ENCODE data around the gene OR52K1. TPM values are rescaled to one million over a fixed set of nuclear protein-coding genes. Genes with fewer than 3 reads are reported as not detected.
"Not testable (repeated sequence)": the region's sequence is repeated elsewhere in the genome, so short reads cannot be mapped to it uniquely, and the experiment has no call there.

OR52K1 gene
- total and polyA plus RNA-seq, 2 donors (not counting 1 experiment from before 2014, with no cell fraction given): not detected

GRCh38 chr11:4481240-4481582 is 1.2 kb upstream of the OR52K1 start:
- Histone ChIP-seq H3K27ac (ENCODE audit: insufficient read depth, low read length) (no peak overlapping the region), H2AFZ (ENCODE audit: low read length) (no peak overlapping the region), H4K20me1 (ENCODE audit: control insufficient read depth, extremely low read depth, insufficient read depth, low read length) (no peaks in the 10 kb centered on the region), H3K9me3 (ENCODE audit: control insufficient read depth, insufficient read depth, low read depth, low read length) (no peaks in the 10 kb centered on the region), H3K4me1 (ENCODE audit: control insufficient read depth, extremely low read depth, insufficient read depth, low read length) (no peaks in the 10 kb centered on the region), H3K36me3 (ENCODE audit: control insufficient read depth, insufficient read depth, low read length) (no peaks in the 10 kb centered on the region), H3K79me2 (ENCODE audit: control insufficient read depth, insufficient read depth, low read length) (no peaks in the 10 kb centered on the region), H3K4me2 (ENCODE audit: extremely low read depth, insufficient read depth, low read length) (no peak overlapping the region), H3K27me3 (ENCODE audit: control insufficient read depth, insufficient read depth, low read length) (no peaks in the 10 kb centered on the region), H3K4me3 (replicated peaks in 1 of 4; ENCODE audit: control extremely low read depth in 1 of 4, insufficient read depth in 1 of 4, low read depth in 3 of 4, low read length in 4 of 4) (no peak overlapping the region), H3K9ac (ENCODE audit: insufficient read depth, low read length) (no peak overlapping the region)
- DNase-seq (ENCODE audit: low read depth in 2 of 2): no peak
- TF ChIP-seq EZH2 (IDR thresholded peaks at IDR 0.05; ENCODE audit: low read length, missing control alignments): no peak

- Histone ChIP-seq H3K27me3 (ENCODE audit: control insufficient read depth, insufficient read depth, low read length) (no peaks in the 10 kb centered on the region), H2AFZ (ENCODE audit: low read length) (no peak overlapping the region), H3K36me3 (ENCODE audit: control insufficient read depth, insufficient read depth, low read length) (no peaks in the 10 kb centered on the region), H3K4me1 (ENCODE audit: control insufficient read depth, extremely low read depth, insufficient read depth, low read length) (no peaks in the 10 kb centered on the region), H3K9me3 (ENCODE audit: control insufficient read depth, insufficient read depth, low read depth, low read length) (no peaks in the 10 kb centered on the region), H3K79me2 (ENCODE audit: control insufficient read depth, insufficient read depth, low read length) (no peaks in the 10 kb centered on the region), H4K20me1 (ENCODE audit: control insufficient read depth, extremely low read depth, insufficient read depth, low read length) (no peaks in the 10 kb centered on the region), H3K4me2 (ENCODE audit: extremely low read depth, insufficient read depth, low read length) (no peak overlapping the region), H3K9ac (ENCODE audit: insufficient read depth, low read length) (no peak overlapping the region), H3K27ac (ENCODE audit: insufficient read depth, low read length) (no peak overlapping the region), H3K4me3 (replicated peaks in 1 of 4; ENCODE audit: control extremely low read depth in 1 of 4, insufficient read depth in 1 of 4, low read depth in 3 of 4, low read length in 4 of 4) (no peak overlapping the region)
- no peak for DNase-seq (ENCODE audit: low read depth in 2 of 2)
- TF ChIP-seq CTCF (conservative IDR thresholded peaks at IDR 0.05 in 1 of 2, IDR thresholded peaks at IDR 0.05 in 1 of 2; ENCODE audit: low read depth in 1 of 2, low read length in 2 of 2): no peak
- TF ChIP-seq EZH2 (IDR thresholded peaks at IDR 0.05; ENCODE audit: low read length, missing control alignments): no peak
Observed at GRCh38 chr11:4484310-4484709, 1.9 kb downstream of the OR52K1 start.

- not testable (repeated sequence) for H3K4me3 ChIP-seq (replicated peaks in 1 of 4; ENCODE audit: control extremely low read depth in 1 of 4, insufficient read depth in 1 of 4, low read depth in 3 of 4, low read length in 4 of 4); H3K27ac ChIP-seq (ENCODE audit: insufficient read depth, low read length); DNase-seq (ENCODE audit: low read depth in 2 of 2); H2AFZ ChIP-seq (ENCODE audit: low read length); H3K4me1 ChIP-seq (ENCODE audit: control insufficient read depth, extremely low read depth, insufficient read depth, low read length); H3K36me3 ChIP-seq (ENCODE audit: control insufficient read depth, insufficient read depth, low read length); H3K79me2 ChIP-seq (ENCODE audit: control insufficient read depth, insufficient read depth, low read length); H3K9ac ChIP-seq (ENCODE audit: insufficient read depth, low read length); H3K9me3 ChIP-seq (ENCODE audit: control insufficient read depth, insufficient read depth, low read depth, low read length); H4K20me1 ChIP-seq (ENCODE audit: control insufficient read depth, extremely low read depth, insufficient read depth, low read length); H3K4me2 ChIP-seq (ENCODE audit: extremely low read depth, insufficient read depth, low read length); H3K27me3 ChIP-seq (ENCODE audit: control insufficient read depth, insufficient read depth, low read length)
Observed at GRCh38 chr11:4491405-4491804, 9.0 kb downstream of the OR52K1 start.

- Histone ChIP-seq H4K20me1 (ENCODE audit: control insufficient read depth, extremely low read depth, insufficient read depth, low read length) (no peaks in the 10 kb centered on the region), H3K4me1 (ENCODE audit: control insufficient read depth, extremely low read depth, insufficient read depth, low read length) (no peaks in the 10 kb centered on the region), H3K79me2 (ENCODE audit: control insufficient read depth, insufficient read depth, low read length) (no peaks in the 10 kb centered on the region), H3K4me2 (ENCODE audit: extremely low read depth, insufficient read depth, low read length) (no peak overlapping the region), H3K9ac (ENCODE audit: insufficient read depth, low read length) (no peak overlapping the region), H3K27me3 (ENCODE audit: control insufficient read depth, insufficient read depth, low read length) (no peaks in the 10 kb centered on the region), H3K9me3 (ENCODE audit: control insufficient read depth, insufficient read depth, low read depth, low read length) (no peaks in the 10 kb centered on the region), H2AFZ (ENCODE audit: low read length) (no peak overlapping the region), H3K4me3 (replicated peaks in 1 of 4; ENCODE audit: control extremely low read depth in 1 of 4, insufficient read depth in 1 of 4, low read depth in 3 of 4, low read length in 4 of 4) (no peak overlapping the region), H3K36me3 (ENCODE audit: control insufficient read depth, insufficient read depth, low read length) (no peaks in the 10 kb centered on the region), H3K27ac (ENCODE audit: insufficient read depth, low read length) (no peak overlapping the region)
- TF ChIP-seq EZH2 (IDR thresholded peaks at IDR 0.05; ENCODE audit: low read length, missing control alignments) (no peak), CTCF (conservative IDR thresholded peaks at IDR 0.05 in 1 of 2, IDR thresholded peaks at IDR 0.05 in 1 of 2; ENCODE audit: low read depth in 1 of 2, low read length in 2 of 2) (no peak)
- no peak for DNase-seq (ENCODE audit: low read depth in 2 of 2)
Observed at GRCh38 chr11:4491878-4492606, 9.6 kb downstream of the OR52K1 start.
